GM23338 (cell line): ENCODE measurements around the gene NIPSNAP2. TPM values are rescaled to one million over a fixed set of nuclear protein-coding genes. Genes with fewer than 3 reads are reported as not detected.

Experiments used
- ATAC-seq: fragments of 200-7000 bp; cut with Tn5 transposase; 3 replicates; pipeline ENCODE4 v1.9.1; 2020
- DNase-seq: peaks from one replicate; pipeline ENCODE4 v3.0.0-alpha.2; 2015; ENCODE audit warnings: low spot score
- H2AFZ ChIP-seq: fragments of 200-600 bp; sonication (generic); 2 replicates; pipeline ENCODE4 v1.8.0; 2016; ENCODE audit warnings: antibody characterized with exemption, mild to moderate bottlenecking, moderate library complexity
- H3F3A ChIP-seq: fragments of 200-600 bp; sonication (generic); replicated peaks from 2 replicates; pipeline ENCODE4 v1.8.0; 2017; ENCODE audit warnings: antibody characterized with exemption, mixed run types, low read depth
- H3K27ac ChIP-seq: fragments of 200-600 bp; sonication (generic); 2 replicates; pipeline ENCODE4 v1.6.1; 2016; ENCODE audit warnings: low read depth
- H3K27me3 ChIP-seq: fragments of 200-600 bp; sonication (generic); 2 replicates; pipeline ENCODE4 v1.8.0; 2016; ENCODE audit warnings: mild to moderate bottlenecking, mixed run types, moderate library complexity; ENCODE audit not compliant: insufficient read depth
- H3K36me3 ChIP-seq: fragments of 200-600 bp; sonication (generic); 2 replicates; pipeline ENCODE4 v1.8.0; 2016; ENCODE audit warnings: mild to moderate bottlenecking; ENCODE audit not compliant: insufficient read depth
- H3K4me1 ChIP-seq: fragments of 200-600 bp; sonication (generic); 2 replicates; pipeline ENCODE4 v1.8.0; 2016; ENCODE audit warnings: mild to moderate bottlenecking, moderate library complexity; ENCODE audit not compliant: insufficient read depth
- H3K4me2 ChIP-seq: fragments of 200-600 bp; sonication (generic); 2 replicates; pipeline ENCODE4 v1.7.1; 2017; ENCODE audit warnings: mixed run types
- H3K4me3 ChIP-seq: fragments of 200-600 bp; sonication (generic); 2 replicates; pipeline ENCODE4 v1.6.1; 2016; ENCODE audit warnings: mixed run types
- H3K79me2 ChIP-seq: fragments of 200-600 bp; sonication (generic); replicated peaks from 2 replicates; pipeline ENCODE4 v1.8.0; 2017; ENCODE audit warnings: mild to moderate bottlenecking; ENCODE audit not compliant: insufficient read depth
- H3K9me2 ChIP-seq: fragments of 200-600 bp; sonication (generic); 2 replicates; pipeline ENCODE4 v1.8.0; 2017; ENCODE audit not compliant: insufficient read depth
- H4K20me1 ChIP-seq: fragments of 200-600 bp; sonication (generic); replicated peaks from 2 replicates; pipeline ENCODE4 v1.8.0; 2017; ENCODE audit warnings: mild to moderate bottlenecking; ENCODE audit not compliant: insufficient read depth
- H3K27ac Mint-ChIP-seq: 2 replicates; pipeline ENCODE4 v1.8.0; 2020; ENCODE audit warnings: inconsistent platforms, mild to moderate bottlenecking, moderate library complexity, mixed read lengths
- H3K27me3 Mint-ChIP-seq: 3 replicates; pipeline ENCODE4 v1.8.0; 2022; ENCODE audit warnings: low read depth, mild to moderate bottlenecking, moderate library complexity, mixed read lengths, inconsistent platforms; ENCODE audit not compliant: insufficient read depth, poor library complexity
- H3K36me3 Mint-ChIP-seq: 3 replicates; pipeline ENCODE4 v1.8.0; 2021; ENCODE audit warnings: low read depth, mild to moderate bottlenecking, inconsistent platforms, moderate library complexity, mixed read lengths
- H3K4me1 Mint-ChIP-seq: 3 replicates; pipeline ENCODE4 v1.8.0; 2020; ENCODE audit warnings: mild to moderate bottlenecking, inconsistent platforms, mixed read lengths
- H3K4me3 Mint-ChIP-seq: 3 replicates; pipeline ENCODE4 v1.8.0; 2021; ENCODE audit warnings: moderate library complexity, mild to moderate bottlenecking, inconsistent platforms, mixed read lengths
- H3K9me3 Mint-ChIP-seq: 3 replicates; pipeline ENCODE4 v1.8.0; 2020; ENCODE audit warnings: moderate library complexity, mild to moderate bottlenecking, inconsistent platforms, mixed read lengths
- ETS1 ChIP-seq: IDR thresholded peaks from 2 replicates; pipeline ENCODE4 v1.6.1; 2016; ENCODE audit warnings: antibody characterized with exemption
- EZH2 ChIP-seq: fragments of 200-600 bp; sonication (generic); IDR thresholded peaks from one replicate; pipeline ENCODE4 v1.8.0; 2017; ENCODE audit warnings: antibody characterized with exemption, mild to moderate bottlenecking, low read depth; ENCODE audit not compliant: unreplicated experiment
- JUNB ChIP-seq: IDR thresholded peaks from one replicate; pipeline ENCODE4 v1.6.1; 2016; ENCODE audit warnings: antibody characterized with exemption; ENCODE audit not compliant: unreplicated experiment
- NANOG ChIP-seq: IDR thresholded peaks from 2 replicates; pipeline ENCODE4 v1.6.1; 2016; ENCODE audit warnings: antibody characterized with exemption, borderline replicate concordance
- POLR2AphosphoS5 ChIP-seq: IDR thresholded peaks from 2 replicates; pipeline ENCODE4 v1.6.1; 2016; ENCODE audit warnings: antibody characterized with exemption, low read depth
- REST ChIP-seq: IDR thresholded peaks from one replicate; pipeline ENCODE4 v1.6.1; 2018; ENCODE audit warnings: antibody characterized with exemption; ENCODE audit not compliant: unreplicated experiment
- STAT1 ChIP-seq: IDR thresholded peaks from one replicate; pipeline ENCODE4 v1.6.1; 2016; ENCODE audit warnings: antibody characterized with exemption; ENCODE audit not compliant: unreplicated experiment
- ZNF331 ChIP-seq: fragments of 250-450 bp; sonication (Bioruptor Pico); IDR thresholded peaks from 2 replicates; pipeline ENCODE4 v1.5.0; 2020; ENCODE audit warnings: low read depth, mild to moderate bottlenecking, moderate library complexity
- ZNF462 ChIP-seq: fragments of 250-450 bp; sonication (Bioruptor Pico); IDR thresholded peaks from 2 replicates; pipeline ENCODE4 v1.5.0; 2020; ENCODE audit warnings: mild to moderate bottlenecking, moderate library complexity
- polyA plus RNA-seq: library from polyadenylated mRNA; unstranded; fragments of >200 nt; fragmentation: Nextera tagmentation; extraction: Ambion mirVana; gene quantifications from 2 replicates; pipeline ENCODE4 v1.2.1, GENCODE V29; 2016
- total RNA-seq: library from RNA; depleted of rRNA; stranded (reverse); fragments of >200 nt; shearing (Covaris generic); gene quantifications from 2 replicates; pipeline ENCODE4 v1.2.3, GENCODE V29; 2014
- TF ChIP-seq, protein P1 (sequence below), 2 experiments: fragments of 200-600 bp in 1 of 2; sonication (generic) in 1 of 2; conservative IDR thresholded peaks; 2 replicates each; pipeline versions ENCODE4 v1.5.1 to v1.6.1; 2016 to 2017; ENCODE audit warnings: antibody characterized with exemption in 2 of 2, low read depth in 2 of 2, mild to moderate bottlenecking in 2 of 2, moderate library complexity in 1 of 2

The NIPSNAP2 gene
- total and polyA plus RNA-seq, 2 experiments from 2014 or later: 29.8 to 30.5 TPM

DNA sequence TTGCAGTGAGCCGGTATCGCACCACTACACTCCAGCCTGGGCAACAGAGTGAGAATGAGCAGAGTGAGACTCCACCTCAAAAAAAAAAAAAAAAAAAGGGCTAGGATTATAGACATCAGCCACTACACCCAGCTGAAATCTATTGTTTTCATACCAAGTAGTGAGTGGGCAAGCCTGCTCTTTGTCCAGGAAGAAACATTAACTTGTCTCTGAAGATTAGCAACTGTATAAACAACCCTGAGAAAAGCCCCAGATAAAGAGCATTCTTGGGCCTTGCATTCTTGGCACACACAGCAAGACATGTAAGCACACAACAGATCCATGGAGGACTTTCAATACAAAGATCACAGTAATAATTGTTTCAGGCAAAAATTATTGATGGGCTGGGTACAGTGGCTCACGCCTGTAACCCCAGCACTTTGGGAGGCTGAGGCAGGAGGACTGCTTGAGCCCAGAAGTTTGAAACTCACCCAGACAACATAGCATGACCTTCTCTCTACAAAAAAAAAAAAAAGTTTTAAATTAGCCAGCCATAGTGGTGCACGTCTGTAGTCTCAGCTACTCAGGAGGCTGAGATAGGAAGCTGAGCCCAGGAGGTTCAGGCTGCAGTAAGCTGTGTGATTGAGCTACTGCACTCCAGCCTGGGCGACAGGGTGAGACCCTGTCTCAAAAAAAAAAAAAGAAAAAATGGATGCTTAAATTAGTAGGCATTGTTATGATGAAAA lies 82.5 kb downstream of the NIPSNAP2 start:
- Histone ChIP-seq H3K79me2 (peaks cover 30% of the 10 kb centered on the region), H2AFZ (no peak overlapping the region), H3F3A (0 out of 2 replicates have a peak, but pooled peaks cover 4% of the 10 kb centered on the region), H3K4me3 (no peak overlapping the region), H3K27ac (no peak overlapping the region), H3K4me2 (no peak overlapping the region), H3K27me3 (no peaks in the 10 kb centered on the region), H4K20me1 (no peaks in the 10 kb centered on the region; the same call in none of the 2 replicates), H3K36me3 (no peaks in the 10 kb centered on the region), H3K4me1 (peaks cover 6% of the 10 kb centered on the region; the same call in 1 of the 2 replicates), H3K9me2 (no peaks in the 10 kb centered on the region)
- no peak overlapping the region; the same call in 1 of the 2 replicates for H3K27ac Mint-ChIP-seq
- no peaks in the 10 kb centered on the region; the same call in 2 of the 3 replicates for H3K4me1 Mint-ChIP-seq
- DNase-seq: no peak
- TF ChIP-seq ETS1 (no peak), EZH2 (no peak), ZNF462 (CRISPR knock-in tag) (no peak), REST (no peak), POLR2AphosphoS5 (no peak), JUNB (no peak), STAT1 (no peak), NANOG (no peak), ZNF331 (no peak)
- TF ChIP-seq, protein P1, sequence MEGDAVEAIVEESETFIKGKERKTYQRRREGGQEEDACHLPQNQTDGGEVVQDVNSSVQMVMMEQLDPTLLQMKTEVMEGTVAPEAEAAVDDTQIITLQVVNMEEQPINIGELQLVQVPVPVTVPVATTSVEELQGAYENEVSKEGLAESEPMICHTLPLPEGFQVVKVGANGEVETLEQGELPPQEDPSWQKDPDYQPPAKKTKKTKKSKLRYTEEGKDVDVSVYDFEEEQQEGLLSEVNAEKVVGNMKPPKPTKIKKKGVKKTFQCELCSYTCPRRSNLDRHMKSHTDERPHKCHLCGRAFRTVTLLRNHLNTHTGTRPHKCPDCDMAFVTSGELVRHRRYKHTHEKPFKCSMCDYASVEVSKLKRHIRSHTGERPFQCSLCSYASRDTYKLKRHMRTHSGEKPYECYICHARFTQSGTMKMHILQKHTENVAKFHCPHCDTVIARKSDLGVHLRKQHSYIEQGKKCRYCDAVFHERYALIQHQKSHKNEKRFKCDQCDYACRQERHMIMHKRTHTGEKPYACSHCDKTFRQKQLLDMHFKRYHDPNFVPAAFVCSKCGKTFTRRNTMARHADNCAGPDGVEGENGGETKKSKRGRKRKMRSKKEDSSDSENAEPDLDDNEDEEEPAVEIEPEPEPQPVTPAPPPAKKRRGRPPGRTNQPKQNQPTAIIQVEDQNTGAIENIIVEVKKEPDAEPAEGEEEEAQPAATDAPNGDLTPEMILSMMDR (conservative IDR thresholded peaks at IDR 0.05; ENCODE audit: low read depth in 2 of 2): no peak
- no peak overlapping the region for H3K4me3 Mint-ChIP-seq
- H3K27me3 Mint-ChIP-seq: no peaks in the 10 kb centered on the region
- H3K9me3 Mint-ChIP-seq: no peaks in the 10 kb centered on the region
- ATAC-seq: no peak
- peaks cover 19% of the 10 kb centered on the region for H3K36me3 Mint-ChIP-seq
